ENCODE results near the gene F11.
"Not testable (repeated sequence)": the region's sequence is repeated elsewhere in the genome, so short reads cannot be mapped to it uniquely, and the experiment has no call there.

Gene F11

GRCh38 chr4:186265683-186266652 lies at the start of gene F11:
Gene F11 (plus strand): TSS chr4:186266189. CDS start chr4:186267137, 948 bp downstream.
- DNase-seq (ENCODE audit: low spot score): no peak

- DNase-seq (ENCODE audit: low spot score): no peak
Measured at GRCh38 chr4:186216465-186217024, 49.4 kb upstream of the F11 start.

GRCh38 chr4:186217733-186218293 lies 48.2 kb upstream of the F11 start:
- no peak for DNase-seq (ENCODE audit: low spot score)

- no peak for DNase-seq (ENCODE audit: low spot score)
Measured at GRCh38 chr4:186221624-186222023, 44.4 kb upstream of the F11 start.

GRCh38 chr4:186225848-186226247 lies 40.1 kb upstream of the F11 start:
- DNase-seq (ENCODE audit: low spot score): no peak

- DNase-seq (ENCODE audit: low spot score): no peak
Measured at GRCh38 chr4:186226521-186227189, 39.3 kb upstream of the F11 start.

- DNase-seq (ENCODE audit: low spot score): no peak
Measured at GRCh38 chr4:186227221-186227620, 38.8 kb upstream of the F11 start, which contains the start of gene KLKB1. Gene KLKB1 (plus strand): TSS chr4:186227507. CDS start chr4:186228196, 689 bp downstream.

GRCh38 chr4:186227744-186228513 lies 38.1 kb upstream of the F11 start:
- DNase-seq (ENCODE audit: low spot score): no peak

GRCh38 chr4:186228514-186228894 lies 37.5 kb upstream of the F11 start:
- DNase-seq (ENCODE audit: low spot score): no peak

- DNase-seq (ENCODE audit: low spot score): no peak
Measured at GRCh38 chr4:186234367-186234766, 31.6 kb upstream of the F11 start.

GRCh38 chr4:186236126-186236525 lies 29.9 kb upstream of the F11 start:
- no peak for DNase-seq (ENCODE audit: low spot score)

GRCh38 chr4:186240452-186240847 lies 25.5 kb upstream of the F11 start:
- DNase-seq (ENCODE audit: low spot score): no peak

GRCh38 chr4:186240848-186241491 lies 25.0 kb upstream of the F11 start:
- no peak for DNase-seq (ENCODE audit: low spot score)

GRCh38 chr4:186241616-186242015 lies 24.4 kb upstream of the F11 start:
- no peak for DNase-seq (ENCODE audit: low spot score)

GRCh38 chr4:186242031-186242430 lies 24.0 kb upstream of the F11 start:
- DNase-seq (ENCODE audit: low spot score): not testable (repeated sequence)

GRCh38 chr4:186243331-186243730 lies 22.7 kb upstream of the F11 start:
- DNase-seq (ENCODE audit: low spot score): no peak

- DNase-seq (ENCODE audit: low spot score): no peak
Measured at GRCh38 chr4:186244835-186245234, 21.2 kb upstream of the F11 start.

- not testable (repeated sequence) for DNase-seq (ENCODE audit: low spot score)
Measured at GRCh38 chr4:186247062-186247752, 18.8 kb upstream of the F11 start.

GRCh38 chr4:186248643-186249042 lies 17.3 kb upstream of the F11 start:
- DNase-seq (ENCODE audit: low spot score): no peak
